PC-9 (cell line): ENCODE data around the gene IFNG-AS1. TPM values are rescaled to one million over a fixed set of nuclear protein-coding genes. Genes with fewer than 3 reads are reported as not detected.

Source experiments
- BruUV-seq: library from RNA; stranded (reverse); fragments of 400-500 nt; replicated peaks from 2 replicates; lab custom pipeline; 2021; lab: Mats Ljungman, UMichigan
- CTCF ChIA-PET: fragments of 300-600 bp; sonication (Branson Sonifier 250); formaldehyde crosslinking; loops from one replicate; lab custom pipeline; 2022; ENCODE audit warnings: antibody characterized with exemption; lab: Charles Lee
- POLR2A ChIA-PET: fragments of 300-600 bp; sonication (Branson Sonifier 250); formaldehyde crosslinking; loops from one replicate; lab custom pipeline; 2022; ENCODE audit warnings: antibody characterized with exemption; ENCODE audit not compliant: unreplicated experiment; lab: Charles Lee
- DNase-seq, 2 experiments: peaks; one replicate each; pipeline versions ENCODE4 v3.0.0 to v3.0.0-alpha.2; 2015 to 2022; ENCODE audit warnings: mixed read lengths in 1 of 2
- H2AFZ ChIP-seq: fragments of 200-600 bp; sonication (generic); 2 replicates; pipeline ENCODE4 v1.8.1; 2017; ENCODE audit warnings: antibody characterized with exemption
- H3F3A ChIP-seq: fragments of 200-600 bp; sonication (generic); 2 replicates; pipeline ENCODE4 v1.8.1; 2017; ENCODE audit warnings: antibody characterized with exemption, mild to moderate bottlenecking, low read depth; ENCODE audit not compliant: insufficient read depth
- H3K27ac ChIP-seq: fragments of 200-600 bp; sonication (generic); 2 replicates; pipeline ENCODE4 v1.6.1; 2016; ENCODE audit warnings: mixed run types
- H3K27me3 ChIP-seq: fragments of 200-600 bp; sonication (generic); 2 replicates; pipeline ENCODE4 v1.6.1; 2016; ENCODE audit warnings: low read depth, mixed run types; ENCODE audit not compliant: insufficient read depth
- H3K36me3 ChIP-seq: fragments of 200-600 bp; sonication (generic); 2 replicates; pipeline ENCODE4 v1.6.1; 2016; ENCODE audit warnings: low read depth, mixed run types
- H3K4me1 ChIP-seq: fragments of 200-600 bp; sonication (generic); replicated peaks from 2 replicates; pipeline ENCODE4 v1.6.1; 2016; ENCODE audit warnings: mixed run types; ENCODE audit not compliant: insufficient read depth
- H3K4me2 ChIP-seq: fragments of 200-600 bp; sonication (generic); 2 replicates; pipeline ENCODE4 v1.6.1; 2017; ENCODE audit warnings: mixed run types
- H3K4me3 ChIP-seq: fragments of 200-600 bp; sonication (generic); 2 replicates; pipeline ENCODE4 v1.6.1; 2016; ENCODE audit warnings: mixed run types
- H3K79me2 ChIP-seq: fragments of 200-600 bp; sonication (generic); 2 replicates; pipeline ENCODE4 v1.6.1; 2017; ENCODE audit warnings: low read depth, mixed run types
- H3K9me2 ChIP-seq: fragments of 200-600 bp; sonication (generic); 2 replicates; pipeline ENCODE4 v1.8.1; 2017; ENCODE audit warnings: mild to moderate bottlenecking; ENCODE audit not compliant: insufficient read depth
- H3K9me3 ChIP-seq: fragments of 200-600 bp; sonication (generic); 2 replicates; pipeline ENCODE4 v1.8.1; 2016; ENCODE audit warnings: low read depth; ENCODE audit not compliant: insufficient read depth
- H4K20me1 ChIP-seq: fragments of 200-600 bp; sonication (generic); 2 replicates; pipeline ENCODE4 v1.8.1; 2017; ENCODE audit not compliant: insufficient read depth
- CTCF ChIP-seq: fragments of 200-600 bp; sonication (generic); conservative IDR thresholded peaks from 2 replicates; pipeline ENCODE4 v1.6.1; 2017; ENCODE audit warnings: mixed run types, antibody characterized with exemption, mild to moderate bottlenecking, moderate library complexity
- EZH2 ChIP-seq: fragments of 200-600 bp; sonication (generic); IDR thresholded peaks from 2 replicates; pipeline ENCODE4 v1.8.0; 2017; ENCODE audit warnings: antibody characterized with exemption, low read depth
- intact Hi-C: fragments of 100-400 bp; cut with micrococcal nuclease; formaldehyde crosslinking; loops from one replicate; pipeline ENCODE4 v1.10.0; 2022; ENCODE audit not compliant: unreplicated experiment
- total RNA-seq: library from RNA; stranded (reverse); gene quantifications from 2 replicates; pipeline ENCODE4 v1.2.3, GENCODE V29; 2021

IFNG-AS1 gene
- total RNA-seq, 1 experiment from 2014 or later, result not detected

- Histone ChIP-seq H2AFZ (no peak overlapping the region), H4K20me1 (no peaks in the 10 kb centered on the region), H3K36me3 (no peaks in the 10 kb centered on the region), H3K79me2 (no peaks in the 10 kb centered on the region), H3K4me3 (no peak overlapping the region), H3F3A (no peaks in the 10 kb centered on the region; the same call in none of the 2 replicates), H3K4me1 (no peaks in the 10 kb centered on the region), H3K27ac (no peak overlapping the region), H3K27me3 (no peaks in the 10 kb centered on the region), H3K9me2 (no peaks in the 10 kb centered on the region), H3K9me3 (peaks cover 3% of the 10 kb centered on the region; the same call in 1 of the 2 replicates), H3K4me2 (no peak overlapping the region)
- ChIA-PET CTCF (no interaction called here), POLR2A (interaction anchor here (0.7 kb wide), 1 partner anchor 21 kb away, joined by 3 read pairs; no protein-coding TSS in a partner anchor)
- BruUV-seq, result no TSS peak
- DNase-seq, result no peak
- TF ChIP-seq EZH2 (no peak), CTCF (no peak)
- intact Hi-C loops, result no loop called here
Observed at GRCh38 chr12:68030248-68030647, 41.0 kb downstream of the IFNG-AS1 start.

GRCh38 chr12:68031174-68031573 is 41.9 kb downstream of the IFNG-AS1 start:
- Histone ChIP-seq H3K4me2 (no peak overlapping the region), H3K79me2 (no peaks in the 10 kb centered on the region), H3F3A (no peaks in the 10 kb centered on the region; the same call in none of the 2 replicates), H4K20me1 (no peaks in the 10 kb centered on the region), H3K9me3 (peaks cover 3% of the 10 kb centered on the region; the same call in 1 of the 2 replicates), H2AFZ (no peak overlapping the region), H3K4me1 (no peaks in the 10 kb centered on the region), H3K36me3 (no peaks in the 10 kb centered on the region), H3K4me3 (no peak overlapping the region), H3K27me3 (no peaks in the 10 kb centered on the region), H3K27ac (no peak overlapping the region), H3K9me2 (no peaks in the 10 kb centered on the region)
- POLR2A ChIA-PET, result no interaction called here
- CTCF ChIA-PET, result no interaction called here
- DNase-seq, result no peak
- no TSS peak for BruUV-seq
- intact Hi-C loops, result no loop called here
- TF ChIP-seq EZH2 (no peak), CTCF (no peak)

GRCh38 chr12:68031881-68032739 is 42.9 kb downstream of the IFNG-AS1 start:
- Histone ChIP-seq H3K4me3 (no peak overlapping the region), H3K9me2 (no peaks in the 10 kb centered on the region), H3K79me2 (no peaks in the 10 kb centered on the region), H3K27me3 (no peaks in the 10 kb centered on the region), H3K4me1 (no peaks in the 10 kb centered on the region), H3K9me3 (peaks cover 3% of the 10 kb centered on the region; the same call in 1 of the 2 replicates), H4K20me1 (no peaks in the 10 kb centered on the region), H3K27ac (no peak overlapping the region), H2AFZ (no peak overlapping the region; the same call in 1 of the 2 replicates), H3K4me2 (no peak overlapping the region), H3K36me3 (no peaks in the 10 kb centered on the region), H3F3A (no peaks in the 10 kb centered on the region; the same call in none of the 2 replicates)
- ChIA-PET POLR2A (no interaction called here), CTCF (no interaction called here)
- intact Hi-C loops, result no loop called here
- BruUV-seq, result no TSS peak
- no peak for TF ChIP-seq EZH2
- TF ChIP-seq CTCF, result no peak
- DNase-seq, result no peak
